ENCODE measurements around the gene PCP4.

DNA sequence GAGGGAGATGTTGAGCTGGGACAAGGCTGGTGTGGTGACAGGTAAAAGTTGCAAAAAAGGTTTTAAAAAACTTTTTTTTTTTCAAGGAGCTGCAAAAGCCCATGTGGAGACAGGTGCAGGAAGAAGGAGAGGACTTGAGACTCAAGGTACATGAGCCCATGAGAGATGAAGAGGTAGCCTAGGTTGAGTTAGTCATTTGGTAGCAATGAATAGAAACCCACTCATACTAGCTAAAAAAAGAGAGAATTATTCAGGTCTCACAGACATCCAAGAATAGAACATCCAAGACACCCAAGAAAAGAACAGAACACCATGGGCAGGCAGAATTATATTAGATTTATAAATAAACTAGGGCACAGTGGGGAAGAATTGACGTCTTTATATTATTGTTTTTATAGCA, 65.1 kb downstream of the PCP4 start:
- TF ChIP-seq IRF2 (CRISPR knock-in tag; IDR thresholded peaks at IDR 0.05; ENCODE audit: borderline replicate concordance, low read depth) (no peak), TEAD4 (CRISPR knock-in tag; IDR thresholded peaks at IDR 0.05) (no peak)
